NCI-H2107 treated with DMSO at 0.1 percent for 48 hours (cell line): ENCODE data around the gene HECTD3.
"Not testable (repeated sequence)": the region's sequence is repeated elsewhere in the genome, so short reads cannot be mapped to it uniquely, and the experiment has no call there.

Experiments
- DNase-seq: peaks from one replicate; lab custom pipeline; 2025; ENCODE audit not compliant: unreplicated experiment; lab: John Stamatoyannopoulos, UW

HECTD3 gene

GRCh38 chr1:45014321-45015028, 3.4 kb upstream of the HECTD3 start:
- DNase-seq = peak; percentile 84

GRCh38 chr1:45013551-45014209, 2.6 kb upstream of the HECTD3 start:
- no peak for DNase-seq

DNA sequence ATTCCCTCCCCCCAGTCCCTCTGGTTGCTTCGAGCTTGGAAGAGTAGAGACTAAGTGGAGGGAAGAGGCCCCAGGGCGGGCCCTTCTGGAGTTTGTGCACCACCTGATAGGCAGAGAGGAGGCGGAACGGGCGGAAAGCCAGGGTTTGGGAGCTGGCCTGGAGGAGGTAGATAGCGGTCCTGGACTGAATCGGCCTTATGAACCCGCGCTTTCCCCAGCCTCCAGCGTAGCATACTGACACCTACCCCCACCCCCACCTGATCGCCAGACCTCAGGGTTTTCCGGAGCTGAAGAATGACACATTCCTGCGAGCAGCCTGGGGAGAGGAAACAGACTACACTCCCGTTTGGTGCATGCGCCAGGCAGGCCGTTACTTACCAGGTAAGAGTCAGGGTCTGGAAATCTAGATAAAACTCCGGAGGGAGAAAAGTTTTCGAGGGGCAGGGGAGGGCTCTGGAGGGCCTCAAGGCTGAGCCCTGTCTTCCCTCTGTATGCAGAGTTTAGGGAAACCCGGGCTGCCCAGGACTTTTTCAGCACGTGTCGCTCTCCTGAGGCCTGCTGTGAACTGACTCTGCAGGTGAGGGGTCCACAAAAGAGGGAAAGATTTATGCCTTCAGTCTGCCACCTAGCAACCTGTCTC, 1.6 kb upstream of the HECTD3 start:
- peak; percentile 45 for DNase-seq

DNA sequence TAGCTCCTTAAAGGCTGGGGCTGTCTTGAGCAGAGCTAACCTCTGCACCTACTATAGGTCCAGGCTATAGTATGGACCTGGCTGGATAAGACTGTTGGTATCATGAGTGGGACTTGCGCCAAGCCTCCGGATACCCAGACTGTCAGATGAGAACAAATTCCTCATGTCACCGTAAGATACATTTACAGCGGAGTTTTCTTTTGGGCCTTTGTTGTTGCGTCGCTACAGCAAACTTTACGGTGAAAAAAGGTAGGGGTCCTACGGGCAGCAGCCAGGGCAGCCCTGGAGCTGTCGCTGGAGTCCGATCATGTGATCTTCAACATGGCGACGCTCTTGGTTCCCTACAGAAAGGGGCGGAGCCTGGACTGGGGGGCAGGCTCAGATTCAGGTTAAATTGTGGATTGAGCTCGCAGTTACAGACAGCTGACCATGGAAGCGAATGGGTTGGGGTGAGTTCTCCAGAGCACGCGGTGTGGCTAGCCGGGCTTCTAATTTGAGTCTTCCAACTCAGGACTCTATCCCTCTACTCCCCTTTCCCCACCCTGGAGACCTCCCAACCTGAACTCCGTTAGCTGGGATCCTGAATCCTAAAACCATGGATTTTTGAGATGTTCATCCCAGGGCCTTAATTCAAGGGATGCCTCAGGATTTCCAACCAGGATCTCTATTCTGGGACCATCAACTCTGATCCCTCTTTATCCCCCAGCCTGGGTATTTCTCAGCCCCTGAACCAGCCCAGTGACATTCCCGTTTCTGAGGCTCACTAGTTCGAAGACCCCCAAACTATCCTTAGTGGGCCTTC, 914 bp upstream of the HECTD3 start, which contains the start of gene UROD:
Gene UROD, plus strand, starts transcription at position 418 of the 802 bp plus-strand sequence. Its CDS starts 12 bp downstream, at position 430.
- peak; percentile 97 for DNase-seq

DNA sequence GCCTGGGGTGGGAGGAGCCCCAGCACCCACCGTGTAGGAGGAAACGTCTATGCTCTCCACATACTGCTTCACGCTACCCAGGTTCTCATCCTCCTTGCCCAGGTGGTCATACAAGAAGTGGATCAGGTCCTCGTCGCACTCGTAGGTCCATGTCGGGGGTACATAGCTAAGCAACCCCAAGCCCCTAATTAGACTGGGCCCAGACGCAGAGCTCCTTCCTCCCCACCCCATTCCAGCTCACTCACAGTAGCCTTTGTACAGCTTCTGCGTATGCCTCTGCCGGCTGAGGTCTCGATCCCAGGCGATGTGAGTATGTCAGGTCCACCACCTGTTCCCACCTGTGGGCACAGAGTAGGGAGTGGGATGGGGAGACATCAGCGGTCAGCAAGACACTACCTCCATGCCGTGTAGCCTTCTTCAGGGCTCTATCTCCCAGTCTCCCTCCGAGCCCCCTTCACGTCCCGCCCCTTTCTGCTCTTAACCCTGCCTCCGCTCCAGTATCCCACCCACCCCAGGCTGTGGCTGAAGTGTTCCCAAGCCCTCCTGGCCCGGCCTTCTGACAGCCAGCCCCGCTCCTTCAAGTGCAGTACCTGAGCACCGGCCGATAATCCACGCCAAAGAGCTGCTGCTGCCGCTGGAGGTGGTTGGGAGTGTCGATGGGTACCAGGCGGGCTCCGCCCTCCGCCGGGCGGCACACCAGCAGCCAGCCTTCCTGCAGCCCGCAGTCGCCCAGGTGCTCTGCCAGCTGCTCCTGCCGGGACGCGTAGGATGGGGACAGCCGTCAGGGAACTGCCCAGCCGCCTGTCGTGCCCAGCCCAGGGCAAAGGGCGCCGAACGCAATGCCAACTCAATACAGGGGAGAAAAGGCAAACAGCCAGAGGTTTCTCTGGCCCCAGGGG, 919 bp downstream of the HECTD3 start:
- peak; percentile 41 for DNase-seq

DNA sequence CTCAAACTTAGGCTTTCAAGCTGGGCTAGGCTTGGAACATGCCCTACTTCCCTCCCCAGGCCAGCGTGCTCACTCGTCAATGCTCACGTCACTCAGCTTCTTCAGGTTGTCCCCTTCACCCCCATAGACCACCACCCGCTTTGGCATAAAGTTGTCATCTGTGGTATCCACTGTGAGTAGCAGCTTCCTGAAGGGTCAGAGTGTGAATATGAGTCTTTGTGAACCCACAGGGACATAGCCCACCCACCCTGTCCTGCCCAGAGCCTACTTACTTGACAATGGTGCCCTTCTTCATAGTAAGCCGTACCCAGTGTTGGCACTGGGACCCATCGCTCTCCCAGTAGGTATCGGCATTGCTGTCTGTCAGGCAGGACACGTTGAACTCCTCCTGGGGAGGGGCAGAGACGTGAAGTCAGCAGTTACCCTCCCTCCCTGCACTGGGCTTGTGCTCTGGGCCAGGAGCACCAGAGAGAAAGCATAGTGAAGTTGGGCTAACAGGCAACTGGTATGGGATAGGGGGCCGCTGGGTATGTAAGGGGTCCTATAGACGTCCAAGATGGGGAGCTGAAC, 1.7 kb downstream of the HECTD3 start:
- DNase-seq = no peak

DNA sequence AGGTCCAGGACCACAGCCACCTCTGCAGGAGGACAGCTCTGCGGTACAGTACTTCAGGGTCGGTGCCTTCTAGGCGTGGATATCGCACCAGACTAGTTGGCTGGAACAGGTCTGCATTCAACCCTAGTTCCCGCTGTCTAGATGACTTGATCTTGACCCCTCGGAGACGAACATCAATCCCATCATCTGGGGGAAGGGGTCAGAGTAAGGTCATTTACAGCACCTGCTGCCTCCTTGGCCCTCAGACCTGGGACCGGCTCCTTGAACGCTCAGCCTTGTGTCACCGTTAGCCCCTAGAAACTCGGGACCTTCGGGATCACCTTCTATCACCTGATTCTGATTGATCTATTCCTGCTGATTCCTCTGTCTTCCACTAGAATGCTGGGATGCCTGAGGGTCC, 2.6 kb downstream of the HECTD3 start:
- no peak for DNase-seq

- no peak for DNase-seq
Measured at GRCh38 chr1:45008076-45008475, 3.0 kb downstream of the HECTD3 start.

DNA sequence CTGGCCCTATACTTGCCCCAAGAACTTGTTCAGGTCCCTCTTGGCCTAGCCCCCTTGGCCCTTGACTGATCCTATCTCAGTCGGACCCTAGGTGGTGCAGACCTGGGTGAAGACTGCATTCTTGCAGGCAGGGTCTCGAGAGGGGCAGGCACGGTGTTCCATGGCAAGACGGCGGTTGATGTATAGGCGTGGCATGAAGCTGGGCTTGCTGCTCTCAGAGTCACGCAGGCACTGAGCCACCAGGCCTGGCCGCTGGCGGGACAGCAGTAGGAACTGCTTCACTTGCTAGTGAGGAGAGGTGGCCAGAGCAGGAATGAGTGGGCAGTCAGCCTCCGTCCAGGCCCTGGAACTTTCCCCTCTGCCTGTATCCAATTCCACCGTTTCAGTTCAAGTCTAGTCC, 3.8 kb downstream of the HECTD3 start:
- no peak for DNase-seq

GRCh38 chr1:45005761-45006160, 5.4 kb downstream of the HECTD3 start:
- no peak for DNase-seq

GRCh38 chr1:45004281-45004920, 6.7 kb downstream of the HECTD3 start:
- no peak for DNase-seq

DNA sequence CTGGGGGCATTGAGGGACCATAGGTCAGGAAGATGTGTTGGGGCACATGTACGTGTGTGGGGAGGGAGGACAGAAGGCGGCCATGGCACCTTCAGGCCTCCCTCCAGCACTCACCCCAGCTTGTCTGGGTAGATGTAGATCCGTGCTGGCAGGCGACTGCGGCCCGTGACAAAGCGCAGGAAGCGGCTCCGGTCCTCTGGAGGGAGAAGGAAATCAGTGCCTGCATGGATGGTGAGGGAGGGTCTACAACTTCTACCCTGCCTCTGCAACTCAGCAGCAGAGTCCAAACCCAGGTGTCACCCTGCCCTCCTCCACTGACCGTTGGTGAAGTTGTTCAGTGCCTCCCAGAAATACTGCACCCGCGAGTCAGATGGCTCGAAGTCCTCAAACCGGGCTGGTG, 7.4 kb downstream of the HECTD3 start:
- no peak for DNase-seq

DNA sequence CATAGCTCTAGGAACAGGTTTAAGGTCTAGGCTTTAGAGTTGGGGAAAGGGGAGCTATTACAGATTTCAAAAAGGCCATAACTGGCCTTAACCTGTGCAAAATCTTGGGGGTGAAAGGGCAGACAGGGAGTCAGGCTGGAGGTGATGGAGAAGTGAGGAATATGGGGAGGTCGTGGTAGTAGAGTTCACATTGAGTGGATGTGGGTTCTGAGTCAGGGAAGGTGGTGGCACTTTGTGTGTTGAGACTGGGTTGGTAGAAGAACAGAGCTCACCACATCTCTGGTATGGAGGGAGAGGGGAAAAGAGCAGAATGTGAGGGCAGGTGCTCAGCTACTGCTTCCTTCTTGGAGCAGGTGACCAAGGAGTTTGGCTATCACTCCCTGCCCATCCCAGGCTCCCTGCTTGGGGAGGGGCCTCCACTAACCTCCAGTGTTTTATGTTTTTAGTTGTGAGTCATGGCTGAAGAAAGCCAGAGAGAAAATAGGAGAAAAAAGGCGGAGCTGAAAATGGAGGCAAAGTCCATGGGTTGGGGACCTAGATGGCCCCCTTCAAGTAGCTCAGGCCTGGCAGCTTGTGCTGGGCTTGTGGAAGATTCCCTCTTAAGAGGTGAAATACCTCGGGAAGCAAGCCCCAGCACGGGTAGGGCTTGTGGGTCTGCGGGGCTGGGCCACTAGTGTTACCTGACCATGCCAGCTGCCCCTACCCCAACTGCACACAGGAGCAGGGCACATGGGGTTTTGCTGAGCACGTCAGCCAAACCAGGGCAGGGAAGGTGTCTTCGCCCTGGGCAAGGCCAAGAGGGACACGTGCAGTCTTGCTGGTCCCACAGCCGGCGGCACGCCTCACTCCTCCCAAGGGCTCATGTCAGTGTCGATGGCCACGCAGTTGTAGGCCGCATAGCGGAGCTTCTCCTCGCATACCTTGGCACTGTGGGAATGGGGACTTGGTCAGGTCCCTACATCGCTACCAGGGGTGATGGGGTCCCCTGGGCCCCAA, 8.2 kb downstream of the HECTD3 start:
- no peak for DNase-seq

GRCh38 chr1:45001576-45001975, 9.5 kb downstream of the HECTD3 start:
- not testable (repeated sequence) for DNase-seq

DNA sequence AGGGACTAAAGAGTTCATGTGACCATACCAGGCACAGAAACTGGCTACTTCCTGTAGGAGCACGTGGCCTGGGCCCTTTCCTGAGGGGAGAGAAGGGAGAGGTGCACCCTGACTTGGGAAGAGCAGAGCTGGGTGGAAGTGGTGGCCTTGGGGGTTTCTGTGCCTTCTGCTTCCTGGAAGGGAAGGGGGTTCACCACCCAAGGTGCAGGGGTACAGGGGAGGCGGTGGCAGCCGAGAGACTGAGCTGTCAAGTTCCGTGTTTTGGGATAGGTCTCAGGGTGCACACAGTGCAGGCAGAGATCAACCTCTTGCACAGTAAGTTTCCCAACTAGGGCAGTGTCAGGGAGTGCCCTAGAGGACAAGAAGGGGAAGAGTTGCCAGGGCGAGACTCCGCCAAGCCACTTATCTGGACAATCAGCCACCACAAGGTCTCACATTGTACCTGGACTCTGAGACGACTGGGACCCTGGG, 10.1 kb downstream of the HECTD3 start:
- no peak for DNase-seq

DNA sequence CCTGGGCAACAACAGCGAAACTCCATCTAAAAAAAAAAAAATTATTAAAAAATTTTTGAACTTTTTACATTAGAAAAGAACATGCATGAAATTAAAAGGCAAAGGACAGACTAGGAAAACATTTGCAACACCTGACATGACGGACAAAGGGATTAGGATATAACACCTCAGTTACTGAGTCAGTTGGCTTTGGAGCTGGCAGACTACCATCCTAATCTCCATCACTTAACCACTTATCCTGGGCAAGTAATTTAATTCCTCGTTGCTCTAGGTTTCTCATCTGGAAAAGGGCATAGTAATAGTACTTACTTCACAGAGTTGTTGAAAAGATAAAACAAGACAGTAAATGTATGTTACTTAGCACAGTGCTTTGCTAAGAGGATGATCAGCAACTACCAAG, 11.9 kb downstream of the HECTD3 start:
- no peak for DNase-seq

GRCh38 chr1:44995467-44996238, 15.5 kb downstream of the HECTD3 start:
- no peak for DNase-seq
